Fibroblast of villous mesenchyme (primary cell): ENCODE results near the gene HPGD. TPM values are rescaled to one million over a fixed set of nuclear protein-coding genes. Genes with fewer than 3 reads are reported as not detected.

Source experiments
- DNase-seq: peaks from one replicate; pipeline ENCODE4 v3.0.0-alpha.2; 2010; ENCODE audit warnings: low read depth
- H3K4me3 ChIP-seq: 2 replicates; pipeline ENCODE4 v1.5.1; 2011; ENCODE audit warnings: low read depth, mild to moderate bottlenecking, low read length
- total RNA-seq: library from RNA; depleted of rRNA; stranded (reverse); fragments of >200 nt; gene quantifications from 2 replicates; pipeline ENCODE4 v1.2.3, GENCODE V29; 2012
- TF ChIP-seq, protein P1 (sequence below): IDR thresholded peaks from 2 replicates; pipeline ENCODE4 v1.5.1; 2012; ENCODE audit warnings: low read depth, mild to moderate bottlenecking, low read length; ENCODE audit not compliant: insufficient read depth

Gene HPGD
- total RNA-seq, 1 donor, result not detected

DNA sequence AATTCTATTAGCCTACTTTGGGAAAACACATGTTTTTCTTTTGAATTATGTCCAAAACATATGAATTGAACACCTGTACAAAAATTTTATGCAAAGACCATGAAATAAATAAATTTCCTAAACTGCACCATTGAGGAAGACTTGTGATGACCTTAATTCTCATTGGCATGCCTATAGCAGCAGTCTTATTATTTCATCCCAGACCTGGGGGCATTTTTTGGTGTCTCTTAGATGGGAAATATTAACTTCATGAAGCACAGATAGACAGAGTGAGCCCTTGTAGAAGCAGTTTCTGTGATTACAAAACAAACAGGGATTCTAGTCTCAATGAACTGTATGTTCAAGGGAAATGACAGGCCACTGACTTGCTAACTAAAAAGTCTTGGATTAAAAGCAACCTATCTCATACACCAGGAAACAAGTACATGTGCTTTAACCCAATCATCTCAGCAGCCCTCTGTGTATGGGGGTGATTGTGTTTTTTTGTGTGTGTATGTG, 32.0 kb upstream of the HPGD start:
- TF ChIP-seq, protein P1, sequence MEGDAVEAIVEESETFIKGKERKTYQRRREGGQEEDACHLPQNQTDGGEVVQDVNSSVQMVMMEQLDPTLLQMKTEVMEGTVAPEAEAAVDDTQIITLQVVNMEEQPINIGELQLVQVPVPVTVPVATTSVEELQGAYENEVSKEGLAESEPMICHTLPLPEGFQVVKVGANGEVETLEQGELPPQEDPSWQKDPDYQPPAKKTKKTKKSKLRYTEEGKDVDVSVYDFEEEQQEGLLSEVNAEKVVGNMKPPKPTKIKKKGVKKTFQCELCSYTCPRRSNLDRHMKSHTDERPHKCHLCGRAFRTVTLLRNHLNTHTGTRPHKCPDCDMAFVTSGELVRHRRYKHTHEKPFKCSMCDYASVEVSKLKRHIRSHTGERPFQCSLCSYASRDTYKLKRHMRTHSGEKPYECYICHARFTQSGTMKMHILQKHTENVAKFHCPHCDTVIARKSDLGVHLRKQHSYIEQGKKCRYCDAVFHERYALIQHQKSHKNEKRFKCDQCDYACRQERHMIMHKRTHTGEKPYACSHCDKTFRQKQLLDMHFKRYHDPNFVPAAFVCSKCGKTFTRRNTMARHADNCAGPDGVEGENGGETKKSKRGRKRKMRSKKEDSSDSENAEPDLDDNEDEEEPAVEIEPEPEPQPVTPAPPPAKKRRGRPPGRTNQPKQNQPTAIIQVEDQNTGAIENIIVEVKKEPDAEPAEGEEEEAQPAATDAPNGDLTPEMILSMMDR, result no peak
- no peak for DNase-seq

DNA sequence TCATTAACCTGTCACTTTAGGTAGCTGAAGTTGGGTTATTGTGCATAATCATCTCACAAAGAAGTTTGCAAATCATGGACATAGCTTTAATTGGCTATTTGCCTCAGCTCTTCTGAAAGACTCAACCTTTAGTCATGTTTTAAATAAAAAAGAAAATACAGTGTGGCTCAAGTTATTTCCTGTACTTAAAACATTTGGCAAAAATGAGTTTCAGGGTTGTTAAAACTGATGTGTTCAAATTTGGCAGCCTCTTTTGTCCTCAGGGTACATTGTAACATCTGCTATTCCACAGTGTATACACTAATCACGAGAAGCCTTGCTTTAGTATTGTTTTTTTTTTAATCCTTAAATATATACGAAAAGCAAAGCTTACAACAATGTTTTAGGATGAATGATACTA, 31.5 kb upstream of the HPGD start:
- peak; percentile 34 for DNase-seq
- H3K4me3 ChIP-seq, result no peak overlapping the region
- TF ChIP-seq, protein P1, result no peak

More for the DNA sequence above, 32.0 kb upstream of the HPGD start:
- no peak overlapping the region for H3K4me3 ChIP-seq

DNA sequence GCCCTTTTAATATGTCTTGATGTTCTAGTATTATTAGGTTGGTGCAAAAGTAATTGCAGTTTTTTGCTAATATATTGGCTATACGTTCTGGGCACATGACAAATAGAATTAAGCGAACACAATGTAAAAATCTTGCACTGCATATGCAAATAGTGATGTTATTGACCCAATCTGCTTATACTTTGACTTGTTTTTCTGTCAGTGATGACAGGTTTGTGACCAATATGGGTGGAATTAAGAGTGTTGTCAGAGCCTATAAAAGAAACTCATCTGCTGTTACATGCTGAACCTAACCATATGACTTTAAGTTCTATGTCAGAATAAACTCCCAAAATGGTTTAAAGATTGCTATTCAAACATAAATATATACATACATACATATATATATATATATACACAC, 30.7 kb upstream of the HPGD start:
- TF ChIP-seq, protein P1, result no peak
- no peak overlapping the region for H3K4me3 ChIP-seq
- no peak for DNase-seq

DNA sequence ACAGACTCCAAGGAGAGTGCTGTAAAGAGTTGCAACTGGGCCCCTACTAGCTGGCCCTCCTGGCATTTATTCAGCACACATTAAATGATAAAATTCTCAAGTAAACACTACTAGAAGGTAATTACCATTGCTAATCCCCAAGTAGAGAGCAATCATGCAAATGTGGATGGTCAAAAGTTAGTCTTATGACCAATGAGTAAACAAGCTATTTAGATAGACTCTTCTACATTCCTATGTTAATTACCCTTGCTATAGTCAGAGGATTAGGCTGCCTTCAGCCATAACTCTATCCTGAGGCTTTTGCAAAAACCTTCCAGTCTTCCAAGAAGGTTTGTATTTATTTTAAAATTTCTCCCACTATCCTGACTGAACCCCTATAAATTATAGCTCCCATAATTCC, 28.3 kb upstream of the HPGD start:
- H3K4me3 ChIP-seq, result no peak overlapping the region
- DNase-seq, result no peak
- TF ChIP-seq, protein P1, result no peak

DNA sequence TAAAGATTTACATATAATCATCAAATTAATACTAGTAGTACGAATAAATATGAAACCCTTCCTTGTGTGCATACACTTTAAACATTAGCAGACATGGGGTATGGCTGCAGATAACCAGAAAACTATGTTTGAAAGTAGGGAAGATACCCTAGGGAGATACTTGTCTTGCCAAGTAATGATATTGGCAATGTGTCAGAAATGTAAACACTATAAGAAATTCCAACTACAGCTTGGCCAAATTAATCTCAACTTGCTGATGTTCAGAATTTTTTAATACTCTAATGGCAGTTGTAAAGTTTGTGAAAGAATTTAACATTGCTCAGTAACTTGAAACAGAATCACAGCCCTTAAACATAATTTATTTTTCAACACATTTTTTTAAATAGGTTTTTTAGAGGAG, 27.4 kb upstream of the HPGD start:
- TF ChIP-seq, protein P1, result no peak
- DNase-seq, result no peak
- H3K4me3 ChIP-seq, result no peak overlapping the region

DNA sequence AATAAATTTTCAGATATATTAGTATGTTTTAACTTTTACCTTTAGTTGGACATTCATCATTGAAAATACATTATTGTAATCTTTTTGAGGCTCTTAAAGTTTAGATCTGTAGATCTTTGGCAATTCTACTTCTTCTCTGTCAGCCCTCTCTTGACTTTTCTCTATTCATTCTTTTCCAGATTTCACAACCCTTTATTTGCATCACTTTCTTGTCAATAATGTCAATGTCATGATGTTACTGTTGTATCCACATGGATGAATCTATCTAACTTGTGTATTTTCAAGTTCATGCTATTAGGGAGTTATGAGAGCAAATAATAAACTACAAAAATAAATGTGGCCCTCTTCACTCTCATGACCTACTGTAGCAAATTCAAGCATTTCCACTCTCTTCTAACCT, 23.0 kb upstream of the HPGD start:
- TF ChIP-seq, protein P1, result no peak
- no peak for DNase-seq
- H3K4me3 ChIP-seq, result no peak overlapping the region

DNA sequence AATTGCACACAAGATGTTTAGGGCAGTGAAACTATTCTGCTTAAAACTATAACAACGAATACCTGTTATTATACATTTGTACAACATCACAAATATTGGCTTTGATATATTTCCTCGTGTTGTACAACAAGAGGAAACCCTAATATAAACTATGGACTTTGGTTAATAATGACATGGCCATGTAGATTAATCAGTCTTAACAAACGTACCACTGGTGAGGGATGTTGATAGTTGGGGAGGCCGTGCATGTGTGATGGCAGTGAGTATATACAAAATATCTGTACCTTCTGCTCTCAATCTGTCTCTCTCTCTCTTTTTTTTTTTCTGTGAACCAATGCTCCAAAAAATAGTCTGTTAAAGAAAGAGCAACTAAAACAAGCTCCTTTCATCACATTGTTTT, 22.2 kb upstream of the HPGD start:
- TF ChIP-seq, protein P1, result no peak
- DNase-seq, result no peak
- H3K4me3 ChIP-seq, result no peak overlapping the region
